Keratinocyte (primary cell): ENCODE data around the gene GXYLT1.

Source experiments
- EZH2 ChIP-seq: IDR thresholded peaks from one replicate; pipeline ENCODE4 v1.6.1; 2012; ENCODE audit warnings: inconsistent platforms, mild to moderate bottlenecking, low read length, moderate library complexity
- TF ChIP-seq, protein P1 (sequence below), 3 experiments: IDR thresholded peaks in 1 of 3; conservative IDR thresholded peaks in 1 of 3; optimal IDR thresholded peaks in 1 of 3; 2 replicates in 2 of 3; 3 replicates in 1 of 3; pipeline versions ENCODE3 to v1.5.1; 2011; ENCODE audit warnings: low read length in 3 of 3, mild to moderate bottlenecking in 3 of 3, moderate library complexity in 2 of 3, control low read depth in 1 of 3, inconsistent platforms in 1 of 3; ENCODE audit not compliant: insufficient read depth in 2 of 3; ENCODE audit errors: extremely low read depth in 1 of 3

DNA sequence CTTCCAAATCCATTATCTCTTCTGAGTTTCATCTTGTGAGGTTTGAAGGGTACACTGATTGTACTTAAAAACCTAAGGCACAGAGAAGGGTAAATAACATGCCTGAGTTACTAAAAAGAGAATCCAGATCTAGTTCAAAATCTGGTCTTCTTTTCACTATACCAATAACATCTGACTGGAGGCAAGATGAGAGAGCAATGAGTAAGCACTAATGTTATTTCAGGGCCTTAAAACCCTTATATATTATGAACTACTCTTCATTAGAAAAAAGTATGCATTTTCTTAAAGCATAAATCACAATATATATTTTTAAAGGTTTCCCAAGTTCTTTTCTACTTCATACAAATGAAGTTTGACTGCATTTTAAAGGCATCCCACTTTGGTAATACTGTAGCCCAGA, 60.2 kb downstream of the GXYLT1 start:
- TF ChIP-seq, protein P1, sequence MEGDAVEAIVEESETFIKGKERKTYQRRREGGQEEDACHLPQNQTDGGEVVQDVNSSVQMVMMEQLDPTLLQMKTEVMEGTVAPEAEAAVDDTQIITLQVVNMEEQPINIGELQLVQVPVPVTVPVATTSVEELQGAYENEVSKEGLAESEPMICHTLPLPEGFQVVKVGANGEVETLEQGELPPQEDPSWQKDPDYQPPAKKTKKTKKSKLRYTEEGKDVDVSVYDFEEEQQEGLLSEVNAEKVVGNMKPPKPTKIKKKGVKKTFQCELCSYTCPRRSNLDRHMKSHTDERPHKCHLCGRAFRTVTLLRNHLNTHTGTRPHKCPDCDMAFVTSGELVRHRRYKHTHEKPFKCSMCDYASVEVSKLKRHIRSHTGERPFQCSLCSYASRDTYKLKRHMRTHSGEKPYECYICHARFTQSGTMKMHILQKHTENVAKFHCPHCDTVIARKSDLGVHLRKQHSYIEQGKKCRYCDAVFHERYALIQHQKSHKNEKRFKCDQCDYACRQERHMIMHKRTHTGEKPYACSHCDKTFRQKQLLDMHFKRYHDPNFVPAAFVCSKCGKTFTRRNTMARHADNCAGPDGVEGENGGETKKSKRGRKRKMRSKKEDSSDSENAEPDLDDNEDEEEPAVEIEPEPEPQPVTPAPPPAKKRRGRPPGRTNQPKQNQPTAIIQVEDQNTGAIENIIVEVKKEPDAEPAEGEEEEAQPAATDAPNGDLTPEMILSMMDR (optimal IDR thresholded peaks at IDR 0.05 in 1 of 3, IDR thresholded peaks at IDR 0.05 in 1 of 3, conservative IDR thresholded peaks at IDR 0.05 in 1 of 3; ENCODE audit: extremely low read depth in 1 of 3, insufficient read depth in 2 of 3, low read length in 3 of 3): no peak
- no peak for TF ChIP-seq EZH2
